Mucosa of stomach (tissue), 1 donor: ENCODE data around the gene CCER1.

Experiments
- H3K27me3 ChIP-seq: one replicate; pipeline ENCODE4 v1.7.0; 2013; ENCODE audit warnings: mild to moderate bottlenecking, low read length; ENCODE audit not compliant: control insufficient read depth, insufficient read depth
- H3K36me3 ChIP-seq: one replicate; pipeline ENCODE4 v1.7.0; 2013; ENCODE audit warnings: low read length; ENCODE audit not compliant: control insufficient read depth, insufficient read depth
- H3K4me1 ChIP-seq: one replicate; pipeline ENCODE4 v1.7.0; 2013; ENCODE audit warnings: mild to moderate bottlenecking, low read length; ENCODE audit not compliant: control insufficient read depth, insufficient read depth
- H3K4me3 ChIP-seq: one replicate; pipeline ENCODE4 v1.7.0; 2013; ENCODE audit warnings: low read length
- H3K9ac ChIP-seq: one replicate; pipeline ENCODE4 v1.7.0; 2013; ENCODE audit warnings: mild to moderate bottlenecking, low read length, moderate library complexity
- H3K9me3 ChIP-seq: one replicate; pipeline ENCODE4 v1.7.0; 2013; ENCODE audit warnings: mild to moderate bottlenecking, low read length, moderate library complexity; ENCODE audit not compliant: control insufficient read depth
- donor health status: Pancreatic carcinoma.

The CCER1 gene

GRCh38 chr12:90982170-90982569 lies 27.2 kb upstream of the CCER1 start:
- Histone ChIP-seq H3K4me1 (no peaks in the 10 kb centered on the region), H3K4me3 (no peak overlapping the region), H3K27me3 (no peaks in the 10 kb centered on the region), H3K9ac (no peak overlapping the region), H3K36me3 (no peaks in the 10 kb centered on the region), H3K9me3 (no peaks in the 10 kb centered on the region)

- H3K36me3 ChIP-seq, result no peaks in the 10 kb centered on the region
- no peak overlapping the region for H3K9ac ChIP-seq
- no peaks in the 10 kb centered on the region for H3K4me1 ChIP-seq
- H3K9me3 ChIP-seq, result no peaks in the 10 kb centered on the region
- H3K27me3 ChIP-seq, result no peaks in the 10 kb centered on the region
- no peak overlapping the region for H3K4me3 ChIP-seq
These were observed 25.0 kb upstream of the CCER1 start for GRCh38 chr12:90979951-90980350.

GRCh38 chr12:90979019-90979418 lies 24.0 kb upstream of the CCER1 start:
- Histone ChIP-seq H3K4me1 (no peaks in the 10 kb centered on the region), H3K27me3 (no peaks in the 10 kb centered on the region), H3K9ac (no peak overlapping the region), H3K9me3 (no peaks in the 10 kb centered on the region), H3K36me3 (no peaks in the 10 kb centered on the region), H3K4me3 (no peak overlapping the region)

- Histone ChIP-seq H3K27me3 (no peaks in the 10 kb centered on the region), H3K4me1 (no peaks in the 10 kb centered on the region), H3K9ac (no peak overlapping the region), H3K36me3 (no peaks in the 10 kb centered on the region), H3K9me3 (no peaks in the 10 kb centered on the region), H3K4me3 (no peak overlapping the region)
These were observed 23.3 kb upstream of the CCER1 start for GRCh38 chr12:90978117-90978770.

- Histone ChIP-seq H3K27me3 (no peaks in the 10 kb centered on the region), H3K9me3 (no peaks in the 10 kb centered on the region), H3K9ac (no peak overlapping the region), H3K36me3 (no peaks in the 10 kb centered on the region), H3K4me1 (no peaks in the 10 kb centered on the region), H3K4me3 (no peak overlapping the region)
These were observed 22.2 kb upstream of the CCER1 start for GRCh38 chr12:90977224-90977623.

GRCh38 chr12:90974286-90974685 lies 19.3 kb upstream of the CCER1 start:
- Histone ChIP-seq H3K9me3 (no peaks in the 10 kb centered on the region), H3K9ac (no peak overlapping the region), H3K27me3 (no peaks in the 10 kb centered on the region), H3K4me1 (no peaks in the 10 kb centered on the region), H3K36me3 (no peaks in the 10 kb centered on the region), H3K4me3 (no peak overlapping the region)

- Histone ChIP-seq H3K36me3 (no peaks in the 10 kb centered on the region), H3K9me3 (no peaks in the 10 kb centered on the region), H3K4me1 (no peaks in the 10 kb centered on the region), H3K27me3 (no peaks in the 10 kb centered on the region), H3K4me3 (no peak overlapping the region), H3K9ac (no peak overlapping the region)
These were observed 17.2 kb upstream of the CCER1 start for GRCh38 chr12:90972226-90972625.

- H3K9ac ChIP-seq, result no peak overlapping the region
- no peaks in the 10 kb centered on the region for H3K36me3 ChIP-seq
- H3K4me1 ChIP-seq, result no peaks in the 10 kb centered on the region
- no peaks in the 10 kb centered on the region for H3K27me3 ChIP-seq
- no peaks in the 10 kb centered on the region for H3K9me3 ChIP-seq
- H3K4me3 ChIP-seq, result no peak overlapping the region
These were observed 15.9 kb upstream of the CCER1 start for GRCh38 chr12:90970911-90971310.

GRCh38 chr12:90970471-90970870 lies 15.5 kb upstream of the CCER1 start:
- H3K4me3 ChIP-seq, result no peak overlapping the region
- H3K9ac ChIP-seq, result no peak overlapping the region
- H3K27me3 ChIP-seq, result no peaks in the 10 kb centered on the region
- no peaks in the 10 kb centered on the region for H3K9me3 ChIP-seq
- H3K36me3 ChIP-seq, result no peaks in the 10 kb centered on the region
- no peaks in the 10 kb centered on the region for H3K4me1 ChIP-seq

GRCh38 chr12:90969851-90970250 lies 14.9 kb upstream of the CCER1 start:
- H3K9me3 ChIP-seq, result no peaks in the 10 kb centered on the region
- H3K4me1 ChIP-seq, result no peaks in the 10 kb centered on the region
- no peaks in the 10 kb centered on the region for H3K27me3 ChIP-seq
- H3K9ac ChIP-seq, result no peak overlapping the region
- H3K4me3 ChIP-seq, result no peak overlapping the region
- no peaks in the 10 kb centered on the region for H3K36me3 ChIP-seq

GRCh38 chr12:90969346-90969745 lies 14.4 kb upstream of the CCER1 start:
- no peaks in the 10 kb centered on the region for H3K27me3 ChIP-seq
- H3K4me1 ChIP-seq, result no peaks in the 10 kb centered on the region
- no peaks in the 10 kb centered on the region for H3K9me3 ChIP-seq
- H3K36me3 ChIP-seq, result no peaks in the 10 kb centered on the region
- no peak overlapping the region for H3K4me3 ChIP-seq
- no peak overlapping the region for H3K9ac ChIP-seq

- Histone ChIP-seq H3K9me3 (no peaks in the 10 kb centered on the region), H3K4me1 (no peaks in the 10 kb centered on the region), H3K4me3 (no peak overlapping the region), H3K9ac (no peak overlapping the region), H3K27me3 (no peaks in the 10 kb centered on the region), H3K36me3 (no peaks in the 10 kb centered on the region)
These were observed 10.2 kb upstream of the CCER1 start for GRCh38 chr12:90965204-90965603.

GRCh38 chr12:90964616-90965015 lies 9.6 kb upstream of the CCER1 start:
- Histone ChIP-seq H3K4me3 (no peak overlapping the region), H3K27me3 (no peaks in the 10 kb centered on the region), H3K9ac (no peak overlapping the region), H3K4me1 (no peaks in the 10 kb centered on the region), H3K36me3 (no peaks in the 10 kb centered on the region), H3K9me3 (no peaks in the 10 kb centered on the region)
